H4 (cell line): Measurements from ENCODE around the gene FSTL1. TPM values are rescaled to one million over a fixed set of nuclear protein-coding genes. Genes with fewer than 3 reads are reported as not detected.

Source experiments
- DNase-seq: peaks from one replicate; pipeline ENCODE4 v3.0.0-alpha.2; 2015; ENCODE audit warnings: low spot score
- total RNA-seq: library from RNA; depleted of rRNA; stranded (reverse); fragments of >200 nt; shearing (Covaris generic); gene quantifications from 2 replicates; pipeline ENCODE4 v1.2.3, GENCODE V29; 2014; rRNA removed

Gene FSTL1
- total RNA-seq, 1 experiment from 2014 or later: 316 TPM

DNA sequence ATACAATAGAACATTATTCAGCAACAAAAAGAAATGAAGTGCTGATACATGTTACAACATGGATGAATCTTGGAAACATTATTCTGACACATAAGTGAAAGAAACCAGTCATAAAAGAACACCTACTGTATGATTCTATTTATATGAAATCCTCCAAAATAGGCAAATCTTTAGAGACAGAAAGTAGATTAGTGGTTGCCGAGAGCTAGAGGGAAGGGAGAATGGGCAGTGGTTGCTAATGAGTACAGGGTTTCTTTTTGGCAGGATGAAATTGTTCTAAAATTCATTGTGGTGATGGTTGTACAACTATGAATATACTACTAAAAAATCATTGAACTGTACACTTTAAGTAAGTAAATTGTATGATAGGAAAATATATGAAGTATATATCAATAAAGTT, 95.3 kb downstream of the FSTL1 start:
- no peak for DNase-seq

DNA sequence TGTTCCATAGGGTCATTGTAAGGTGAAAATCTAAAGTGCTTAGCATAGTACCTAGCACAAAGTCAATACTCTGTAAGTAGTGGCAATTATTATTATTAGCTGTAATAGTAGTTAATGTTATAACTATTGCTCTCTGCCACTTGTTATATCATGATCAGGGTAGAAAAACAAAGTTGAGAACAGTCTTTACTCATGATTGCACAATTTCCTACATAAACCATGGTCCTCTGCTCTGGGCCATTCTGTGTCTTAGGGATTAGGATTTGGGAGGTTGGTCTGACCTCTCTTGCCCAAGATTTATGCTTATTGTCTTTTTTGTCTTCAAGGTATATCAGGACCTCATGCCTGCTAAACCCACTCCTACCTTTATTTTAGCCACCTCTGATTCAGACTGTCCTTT, 97.3 kb downstream of the FSTL1 start:
- no peak for DNase-seq

DNA sequence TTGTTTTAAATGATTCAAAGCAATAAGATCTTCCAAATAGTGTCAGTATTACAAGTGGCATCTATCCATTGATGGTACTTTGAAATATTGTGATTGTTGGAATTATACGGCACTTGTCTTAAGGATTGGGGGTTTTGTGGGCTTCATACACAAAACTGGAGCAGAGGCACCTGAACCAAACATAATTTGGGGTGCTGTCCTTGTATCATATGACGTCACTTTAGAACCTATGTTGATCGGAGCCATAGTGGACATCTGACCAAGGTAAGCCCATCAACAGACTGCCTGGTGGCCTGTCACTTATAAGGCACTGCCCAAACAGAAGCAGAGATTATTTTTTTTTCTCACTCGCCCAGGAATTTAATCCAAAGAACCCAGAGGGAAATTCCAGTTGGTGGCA, 98.8 kb downstream of the FSTL1 start:
- no peak for DNase-seq

DNA sequence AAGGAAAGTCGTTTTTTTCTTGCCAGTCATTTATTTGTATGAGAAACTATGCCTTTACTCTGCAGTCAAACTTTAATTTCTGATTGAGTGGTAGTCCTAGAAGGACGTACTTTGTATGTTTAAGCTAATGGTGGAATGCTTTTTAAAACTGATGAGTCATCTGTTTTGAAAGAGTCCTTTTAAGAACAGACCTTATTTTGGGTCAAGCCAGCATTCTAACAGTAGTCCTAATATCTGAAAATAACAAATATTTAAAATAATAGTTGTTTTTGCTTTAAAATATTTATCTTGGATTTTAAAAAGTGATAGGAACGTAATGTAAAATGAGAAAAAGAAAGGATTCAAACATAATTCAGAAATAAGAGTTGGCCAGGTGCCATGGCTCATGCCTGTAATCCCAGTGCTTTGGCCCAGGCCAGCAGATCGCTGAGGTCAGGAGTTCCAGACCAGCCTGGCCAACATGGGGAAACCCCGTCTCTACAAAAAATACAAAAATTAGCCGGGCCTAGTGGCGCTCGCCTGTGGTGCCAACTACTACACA, 100.3 kb downstream of the FSTL1 start:
- DNase-seq: peak; percentile 75

DNA sequence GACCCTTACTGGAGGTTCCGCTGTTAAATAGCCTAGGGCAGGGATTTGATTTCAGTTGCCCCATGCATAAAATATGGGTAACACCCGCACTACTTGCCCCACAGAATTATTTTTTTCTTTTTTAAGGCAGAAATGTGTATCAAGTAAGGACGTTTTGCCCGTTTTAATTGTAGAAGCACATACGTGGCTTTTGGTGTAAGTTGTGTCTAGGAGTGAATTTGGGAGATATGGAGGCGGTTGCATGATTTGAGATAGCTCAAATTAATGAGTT, 101.0 kb downstream of the FSTL1 start:
- DNase-seq: no peak

DNA sequence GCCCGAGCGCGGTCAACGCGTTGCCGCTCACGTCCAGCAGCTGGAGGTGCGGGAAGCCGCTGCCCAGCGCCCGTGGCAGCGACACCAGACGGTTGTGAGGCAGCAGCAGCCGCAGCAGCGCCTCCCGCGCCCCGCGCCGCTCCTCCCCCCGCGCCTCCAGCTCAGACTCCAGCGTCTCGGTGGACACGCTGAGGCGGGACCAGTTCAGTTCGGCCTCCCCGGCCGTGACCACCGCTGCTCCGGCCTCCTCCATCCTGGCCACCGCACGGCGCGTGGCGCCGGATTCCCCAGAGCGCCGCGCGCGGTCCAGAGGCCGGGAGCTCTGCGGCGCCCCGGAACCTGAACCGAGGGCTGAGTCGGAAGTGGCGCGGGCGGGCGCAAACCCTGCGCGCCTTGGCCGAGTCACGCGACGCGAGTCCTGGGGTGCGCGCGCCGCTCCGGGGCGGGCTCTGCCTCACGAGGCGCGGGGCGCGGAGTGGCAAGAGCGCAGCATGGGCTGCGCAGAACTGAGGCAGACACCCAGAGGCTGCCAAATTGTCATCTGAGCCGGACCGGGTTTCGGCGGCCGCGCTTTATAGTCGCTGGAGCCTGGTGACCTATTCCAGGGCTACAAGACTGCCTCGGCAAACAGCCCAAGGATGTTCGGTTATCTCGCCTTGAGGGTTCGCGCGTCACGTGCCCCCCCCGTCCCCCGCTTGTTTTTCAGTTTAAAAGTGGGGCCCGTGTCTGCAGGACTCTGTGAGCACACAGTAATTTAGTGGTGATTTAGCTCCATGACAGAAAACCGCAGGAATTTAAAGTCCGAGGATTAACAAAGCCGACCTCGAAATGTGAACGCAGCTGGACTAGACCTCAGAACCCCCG, 101.6 kb downstream of the FSTL1 start, which contains the start of gene LRRC58:
LRRC58 (minus strand) TSS at position 364 of the 864 bp plus-strand sequence; CDS start at position 253, 111 bp downstream.
- peak; percentile 94 for DNase-seq

DNA sequence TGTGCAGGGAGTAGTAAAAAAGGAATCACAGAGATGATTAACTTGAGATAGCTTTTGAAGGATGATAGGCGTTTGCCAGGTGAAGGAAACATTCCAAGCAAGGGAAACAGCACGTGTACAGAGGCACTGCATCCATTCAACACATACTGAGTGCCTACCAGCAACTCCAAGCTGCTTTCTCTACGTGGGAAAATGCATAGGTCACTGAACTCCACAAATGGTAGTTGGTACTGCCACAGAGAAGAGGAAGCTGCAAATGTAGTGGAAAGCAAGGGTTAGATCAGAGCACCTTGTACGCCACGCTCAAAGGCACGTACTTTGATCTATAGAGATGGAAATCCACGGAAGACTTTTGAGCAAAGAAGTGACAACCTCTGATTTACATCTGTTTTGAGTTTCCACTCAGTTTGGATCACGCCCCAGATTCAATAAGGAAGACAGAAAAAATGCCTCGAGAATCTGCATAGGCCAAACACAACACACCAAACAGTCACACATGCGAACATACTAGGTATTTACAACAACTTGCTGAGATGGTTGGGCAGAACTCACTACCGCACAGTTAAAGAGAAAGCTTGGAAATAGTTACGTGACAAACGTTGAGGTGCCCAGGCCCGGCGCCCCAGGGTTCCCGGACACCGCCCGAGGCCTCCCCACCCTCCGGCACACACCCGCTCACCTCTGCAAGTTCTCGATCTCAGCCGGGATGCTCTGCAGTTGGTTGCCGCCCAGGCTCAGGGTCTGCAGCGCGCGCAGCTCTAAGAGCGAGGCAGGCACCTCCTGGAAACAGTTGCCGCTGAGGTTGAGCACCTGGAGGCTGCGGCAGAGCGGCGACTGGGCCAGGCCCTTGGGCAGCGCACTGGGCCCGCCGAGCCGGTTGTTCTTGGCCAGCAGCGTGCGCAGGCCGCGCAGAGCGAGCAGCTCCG, 102.5 kb downstream of the FSTL1 start:
- no peak for DNase-seq

DNA sequence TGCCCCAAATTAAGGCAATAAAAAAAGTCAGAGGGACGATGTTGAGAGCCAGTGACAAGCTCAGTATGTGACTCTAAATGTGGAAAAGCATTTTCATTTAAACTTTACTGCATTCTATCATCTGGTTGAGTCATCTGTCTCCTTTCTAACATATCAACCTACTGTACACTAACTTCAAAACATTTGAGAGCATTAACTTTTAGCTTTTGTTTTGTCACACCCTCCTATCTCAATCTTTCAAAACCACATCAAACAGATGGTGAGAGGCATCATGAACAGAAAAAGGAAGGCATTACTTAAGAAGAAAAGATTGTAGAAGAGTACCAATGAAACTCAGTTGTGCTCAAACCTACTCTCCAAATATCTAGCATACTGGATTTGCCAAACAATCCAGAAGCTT, 106.4 kb downstream of the FSTL1 start:
- DNase-seq: no peak

Other genes with a start within 250 kb of the FSTL1 start
- 0.64 and 0.66 TPM in 2 replicates for gene GPR156, start 165.8 kb downstream of the FSTL1 start, total RNA-seq
- 26.3 and 38.2 TPM in 2 replicates for gene LRRC58, start 101.6 kb downstream of the FSTL1 start, total RNA-seq
- gene NDUFB4, start 145.3 kb upstream of the FSTL1 start, total RNA-seq: 417 and 463 TPM in 2 replicates
- gene HGD, start 231.2 kb upstream of the FSTL1 start, total RNA-seq: 0.12 TPM in 1 of 2 replicates, not detected in the other